SK-N-SH (cell line): ENCODE measurements around the gene USP36. TPM values are rescaled to one million over a fixed set of nuclear protein-coding genes. Genes with fewer than 3 reads are reported as not detected.

Experiments used
- CTCF ChIA-PET: fragments of 300-600, 350-600 bp; formaldehyde crosslinking; extraction: SDS; loops from one replicate; lab custom pipeline; 2021; lab: Yijun Ruan, JAX
- POLR2A ChIA-PET: fragments of 350-600 bp; sonication (Branson Sonifier 250); formaldehyde crosslinking; extraction: SDS; loops from one replicate; lab custom pipeline; 2020; ENCODE audit warnings: antibody characterized with exemption, inconsistent platforms; lab: Yijun Ruan, JAX
- DNase-seq: peaks from one replicate; pipeline ENCODE4 v3.0.0; 2012
- H2AFZ ChIP-seq: fragments of 200-600 bp; sonication (generic); 2 replicates; pipeline ENCODE4 v1.8.1; 2016; ENCODE audit warnings: antibody characterized with exemption, mild to moderate bottlenecking, low read depth
- H3F3A ChIP-seq: fragments of 200-600 bp; sonication (generic); replicated peaks from 2 replicates; pipeline ENCODE3; 2016; ENCODE audit warnings: antibody characterized with exemption, mild to moderate bottlenecking; ENCODE audit not compliant: insufficient read depth
- H3K27ac ChIP-seq, 2 experiments: fragments of 200-500 bp in 1 of 2; fragments of 200-600 bp in 1 of 2; sonication (Bioruptor generic) in 1 of 2; sonication (generic), shearing (Covaris generic) in 1 of 2; 2 replicates each; pipeline versions ENCODE4 v1.5.1 to v1.6.1; 2014 to 2016; ENCODE audit warnings: low read depth in 2 of 2, inconsistent platforms in 1 of 2, low read length in 1 of 2, mild to moderate bottlenecking in 1 of 2, mixed read lengths in 1 of 2
- H3K27me3 ChIP-seq: fragments of 200-600 bp; sonication (generic), shearing (Covaris generic); 2 replicates; pipeline ENCODE4 v1.6.1; 2016; ENCODE audit warnings: mixed run types; ENCODE audit not compliant: insufficient read depth
- H3K36me3 ChIP-seq, 2 experiments: fragments of 200-500 bp in 1 of 2; fragments of 200-600 bp in 1 of 2; sonication (Bioruptor generic) in 1 of 2; sonication (generic) in 1 of 2; replicated peaks in 1 of 2; 2 replicates each; pipeline versions ENCODE3 to v1.5.1; 2014 to 2016; ENCODE audit warnings: low read length in 1 of 2, mild to moderate bottlenecking in 1 of 2; ENCODE audit not compliant: insufficient read depth in 2 of 2, control insufficient read depth in 1 of 2
- H3K4me1 ChIP-seq, 2 experiments: fragments of 200-500 bp in 1 of 2; fragments of 200-600 bp in 1 of 2; sonication (Bioruptor generic) in 1 of 2; sonication (generic), shearing (Covaris generic) in 1 of 2; 2 replicates each; pipeline versions ENCODE4 v1.5.1 to v1.6.1; 2014 to 2016; ENCODE audit warnings: low read depth in 1 of 2, low read length in 1 of 2, mixed run types in 1 of 2; ENCODE audit not compliant: insufficient read depth in 2 of 2, control insufficient read depth in 1 of 2
- H3K4me2 ChIP-seq: fragments of 200-600 bp; sonication (generic), shearing (Covaris generic); 2 replicates; pipeline ENCODE4 v1.6.1; 2017; ENCODE audit warnings: mixed run types
- H3K4me3 ChIP-seq, 2 experiments: fragments of 200-500 bp in 1 of 2; fragments of 200-600 bp in 1 of 2; sonication (Bioruptor generic) in 1 of 2; sonication (generic), shearing (Covaris generic) in 1 of 2; 2 replicates each; pipeline versions ENCODE4 v1.5.1 to v1.8.1; 2014 to 2016; ENCODE audit warnings: low read depth in 2 of 2, inconsistent platforms in 1 of 2, low read length in 1 of 2, mild to moderate bottlenecking in 1 of 2, mixed read lengths in 1 of 2, moderate library complexity in 1 of 2
- H3K79me2 ChIP-seq: fragments of 200-600 bp; sonication (generic); 2 replicates; pipeline ENCODE4 v1.8.1; 2017; ENCODE audit warnings: mild to moderate bottlenecking; ENCODE audit not compliant: insufficient read depth
- H3K9ac ChIP-seq: fragments of 200-600 bp; sonication (generic); 2 replicates; pipeline ENCODE4 v1.6.1; 2017; ENCODE audit warnings: mixed run types
- H3K9me2 ChIP-seq: fragments of 200-600 bp; sonication (generic); 2 replicates; pipeline ENCODE4 v1.6.1; 2017; ENCODE audit warnings: mixed run types
- H3K9me3 ChIP-seq: fragments of 200-600 bp; sonication (generic); 2 replicates; pipeline ENCODE4 v1.6.1; 2017; ENCODE audit warnings: mixed run types, mild to moderate bottlenecking, moderate library complexity
- H4K20me1 ChIP-seq: fragments of 200-600 bp; sonication (generic); 2 replicates; pipeline ENCODE4 v1.6.1; 2017; ENCODE audit warnings: mild to moderate bottlenecking, mixed run types; ENCODE audit not compliant: insufficient read depth
- CHD2 ChIP-seq: fragments of 150-350 bp; IDR thresholded peaks from 2 replicates; pipeline ENCODE4 v1.6.1; 2018; ENCODE audit warnings: low read length; ENCODE audit not compliant: partially characterized antibody
- ELF1 ChIP-seq: IDR thresholded peaks from 2 replicates; pipeline ENCODE4 v1.4.0; 2012
- EZH2phosphoT487 ChIP-seq: fragments of 200-600 bp; sonication (generic); IDR thresholded peaks from 2 replicates; pipeline ENCODE4 v1.6.1; 2017; ENCODE audit warnings: low read depth, mixed run types, mild to moderate bottlenecking, antibody characterized with exemption, moderate library complexity, borderline replicate concordance
- FOXJ3 ChIP-seq: sonication (generic); formaldehyde crosslinking; IDR thresholded peaks from 2 replicates; pipeline ENCODE4 v1.5.1; 2020; ENCODE audit warnings: mild to moderate bottlenecking, missing genetic modification reagents
- FOXM1 ChIP-seq: IDR thresholded peaks from 2 replicates; pipeline ENCODE4 v1.4.0; 2012; ENCODE audit warnings: low read depth, mild to moderate bottlenecking
- JUND ChIP-seq: IDR thresholded peaks from 2 replicates; pipeline ENCODE4 v1.4.0; 2012
- MXI1 ChIP-seq: IDR thresholded peaks from 2 replicates; pipeline ENCODE4 v1.6.1; 2012; ENCODE audit warnings: mild to moderate bottlenecking, low read depth, low read length, improper control_type of control experiment
- NFIC ChIP-seq: IDR thresholded peaks from 2 replicates; pipeline ENCODE4 v1.4.0; 2012; ENCODE audit warnings: borderline replicate concordance
- NRF1 ChIP-seq: IDR thresholded peaks from 2 replicates; pipeline ENCODE4 v1.6.1; 2012; ENCODE audit warnings: low read depth, mild to moderate bottlenecking, low read length
- RFX5 ChIP-seq: IDR thresholded peaks from 2 replicates; pipeline ENCODE4 v1.6.1; 2012; ENCODE audit warnings: mild to moderate bottlenecking, improper control_type of control experiment, low read length
- SIN3A ChIP-seq: IDR thresholded peaks from 2 replicates; pipeline ENCODE4 v1.6.1; 2012; ENCODE audit warnings: low read depth, mild to moderate bottlenecking, low read length, moderate library complexity, borderline replicate concordance
- SMC3 ChIP-seq: IDR thresholded peaks from 2 replicates; pipeline ENCODE4 v1.6.1; 2012; ENCODE audit warnings: low read depth, low read length, improper control_type of control experiment
- TAF1 ChIP-seq: IDR thresholded peaks from 2 replicates; pipeline ENCODE4 v1.6.1; 2012; ENCODE audit warnings: low read depth, mild to moderate bottlenecking, low read length, moderate library complexity, borderline replicate concordance
- TCF12 ChIP-seq: IDR thresholded peaks from 2 replicates; pipeline ENCODE4 v1.4.0; 2012
- TEAD4 ChIP-seq: IDR thresholded peaks from 2 replicates; pipeline ENCODE4 v1.4.0; 2012; ENCODE audit warnings: mild to moderate bottlenecking, borderline replicate concordance; ENCODE audit not compliant: insufficient read depth
- USF2 ChIP-seq: fragments of 150-350 bp; IDR thresholded peaks from 2 replicates; pipeline ENCODE4 v1.6.1; 2017; ENCODE audit warnings: antibody characterized with exemption, low read length, low read depth, borderline replicate concordance
- WGBS: methylation state at CpG from one replicate; pipeline ENCODE4 v1.1.6; 2017; ENCODE audit warnings: low lambda C conversion rate; 5-methylcytosine and 5-hydroxymethylcytosine counted together
- polyA plus RNA-seq, 3 experiments: library from polyadenylated mRNA; depleted of rRNA; stranded (reverse); fragments of >200 nt; gene quantifications; 2 replicates each; pipeline ENCODE4 v1.2.3, GENCODE V29; 2012
- TF ChIP-seq, protein P1 (sequence below): IDR thresholded peaks from 2 replicates; pipeline ENCODE4 v1.6.1; 2012; ENCODE audit warnings: mild to moderate bottlenecking, low read depth, low read length, moderate library complexity

The USP36 gene
- polyA plus RNA-seq, 1 of the 3 experiments (the other 2 are of a cell fraction): 34.6 TPM

DNA sequence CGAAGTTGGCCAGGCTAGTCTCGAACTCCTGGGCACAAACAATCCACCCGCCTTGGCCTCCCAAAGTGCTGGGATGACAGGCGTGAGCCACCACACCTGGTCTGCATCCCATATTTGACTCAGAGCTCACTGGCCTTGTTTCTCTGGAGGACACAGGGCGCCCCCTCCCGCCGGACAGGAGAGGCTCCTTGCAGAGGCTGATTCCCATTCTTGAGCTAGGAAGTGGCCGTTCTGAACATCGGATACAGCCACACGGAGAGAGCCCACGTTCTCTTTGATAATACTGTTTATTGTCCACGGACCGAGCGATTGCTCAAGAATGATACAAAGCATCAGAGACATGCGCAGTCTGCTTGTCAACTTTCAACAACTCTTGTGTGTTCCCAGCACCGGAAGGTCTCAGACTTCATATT, 12.1 kb upstream of the USP36 start:
- no peak overlapping the region for H3K9ac ChIP-seq
- H2AFZ ChIP-seq: no peak overlapping the region
- ChIA-PET POLR2A (no interaction called here), CTCF (interaction anchor here (0.9 to 17.6 kb wide), 11 partner anchors 9 to 535 kb away, joined by 3 to 458 read pairs (median 5); partner anchors contain the start of gene LGALS3BP)
- WGBS: 96% methylated on average over 16 of the region's 16 CpGs
- no peaks in the 10 kb centered on the region for H3K9me2 ChIP-seq
- H3K4me3 ChIP-seq: no peak overlapping the region
- H3K4me1 ChIP-seq: no peaks in the 10 kb centered on the region
- DNase-seq: no peak
- no peaks in the 10 kb centered on the region for H3K27me3 ChIP-seq
- no peak overlapping the region for H3K4me2 ChIP-seq
- no peaks in the 10 kb centered on the region for H3K9me3 ChIP-seq
- peaks cover 45% of the 10 kb centered on the region for H3F3A ChIP-seq
- TF ChIP-seq, protein P1, sequence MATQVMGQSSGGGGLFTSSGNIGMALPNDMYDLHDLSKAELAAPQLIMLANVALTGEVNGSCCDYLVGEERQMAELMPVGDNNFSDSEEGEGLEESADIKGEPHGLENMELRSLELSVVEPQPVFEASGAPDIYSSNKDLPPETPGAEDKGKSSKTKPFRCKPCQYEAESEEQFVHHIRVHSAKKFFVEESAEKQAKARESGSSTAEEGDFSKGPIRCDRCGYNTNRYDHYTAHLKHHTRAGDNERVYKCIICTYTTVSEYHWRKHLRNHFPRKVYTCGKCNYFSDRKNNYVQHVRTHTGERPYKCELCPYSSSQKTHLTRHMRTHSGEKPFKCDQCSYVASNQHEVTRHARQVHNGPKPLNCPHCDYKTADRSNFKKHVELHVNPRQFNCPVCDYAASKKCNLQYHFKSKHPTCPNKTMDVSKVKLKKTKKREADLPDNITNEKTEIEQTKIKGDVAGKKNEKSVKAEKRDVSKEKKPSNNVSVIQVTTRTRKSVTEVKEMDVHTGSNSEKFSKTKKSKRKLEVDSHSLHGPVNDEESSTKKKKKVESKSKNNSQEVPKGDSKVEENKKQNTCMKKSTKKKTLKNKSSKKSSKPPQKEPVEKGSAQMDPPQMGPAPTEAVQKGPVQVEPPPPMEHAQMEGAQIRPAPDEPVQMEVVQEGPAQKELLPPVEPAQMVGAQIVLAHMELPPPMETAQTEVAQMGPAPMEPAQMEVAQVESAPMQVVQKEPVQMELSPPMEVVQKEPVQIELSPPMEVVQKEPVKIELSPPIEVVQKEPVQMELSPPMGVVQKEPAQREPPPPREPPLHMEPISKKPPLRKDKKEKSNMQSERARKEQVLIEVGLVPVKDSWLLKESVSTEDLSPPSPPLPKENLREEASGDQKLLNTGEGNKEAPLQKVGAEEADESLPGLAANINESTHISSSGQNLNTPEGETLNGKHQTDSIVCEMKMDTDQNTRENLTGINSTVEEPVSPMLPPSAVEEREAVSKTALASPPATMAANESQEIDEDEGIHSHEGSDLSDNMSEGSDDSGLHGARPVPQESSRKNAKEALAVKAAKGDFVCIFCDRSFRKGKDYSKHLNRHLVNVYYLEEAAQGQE: no peak
- no peak for TF ChIP-seq TEAD4
- TF ChIP-seq JUND: no peak
- TF ChIP-seq TAF1: no peak
- no peak for TF ChIP-seq USF2
- TF ChIP-seq ELF1: no peak
- TF ChIP-seq FOXM1: no peak
- no peak for TF ChIP-seq SMC3
- TF ChIP-seq CHD2: no peak
- TF ChIP-seq MXI1: no peak
- TF ChIP-seq SIN3A: no peak
- TF ChIP-seq NRF1: no peak
- TF ChIP-seq TCF12: no peak
- TF ChIP-seq FOXJ3 (CRISPR knock-in tag): no peak
- no peak for TF ChIP-seq EZH2phosphoT487
- no peak for TF ChIP-seq RFX5
- no peak for TF ChIP-seq NFIC
- H3K36me3 ChIP-seq: peaks cover 40 to 45% of the 10 kb centered on the region in 2 experiments
- H3K79me2 ChIP-seq: peaks cover 9% of the 10 kb centered on the region; the same call in 1 of the 2 replicates
- H3K27ac ChIP-seq: no peak overlapping the region
- H4K20me1 ChIP-seq: no peaks in the 10 kb centered on the region
